TTC549 (cell line): ENCODE results near the gene DUSP22.
"Not testable (repeated sequence)": the region's sequence is repeated elsewhere in the genome, so short reads cannot be mapped to it uniquely, and the experiment has no call there.

ENCODE experiments used
- FAIRE-seq: peaks from 2 replicates; lab custom pipeline; 2012; peaks lifted over from hg19 to GRCh38; lab: Jason Lieb, UNC

DUSP22 gene

DNA sequence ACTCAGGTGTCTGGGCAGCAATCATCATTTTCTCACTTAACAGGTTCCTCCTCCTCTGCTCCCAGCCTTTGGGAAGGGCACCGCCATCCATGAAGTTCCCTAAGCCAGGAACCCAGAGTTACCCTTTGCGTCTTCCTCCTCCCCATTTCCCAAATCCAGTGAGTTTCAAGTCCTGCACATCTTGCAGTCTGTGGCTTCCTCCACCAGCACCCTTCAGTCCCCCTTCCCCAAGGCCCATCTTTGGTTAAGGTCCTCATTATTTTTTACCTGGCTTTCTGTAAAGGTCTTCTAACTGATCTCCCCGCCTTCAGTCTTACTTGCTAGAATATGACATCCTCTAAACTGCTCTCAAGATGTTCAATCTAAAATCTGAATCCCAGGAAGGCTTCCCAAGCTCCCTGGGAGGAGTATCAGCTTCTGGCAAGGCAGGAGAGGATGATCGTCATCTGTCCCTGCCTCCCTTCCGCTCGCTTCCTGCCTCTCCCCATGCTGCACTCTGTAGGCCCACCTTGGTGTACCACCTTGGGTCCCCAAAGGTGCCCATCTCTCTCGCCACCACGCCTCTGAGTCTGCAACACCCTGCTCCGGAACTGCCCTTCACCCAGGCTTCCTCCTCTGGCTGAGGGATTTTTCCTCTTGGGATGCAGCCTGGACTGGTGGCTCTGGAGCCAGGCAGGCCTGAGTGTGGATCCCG is 11.4 kb upstream of the DUSP22 start:
- FAIRE-seq, result no peak

DNA sequence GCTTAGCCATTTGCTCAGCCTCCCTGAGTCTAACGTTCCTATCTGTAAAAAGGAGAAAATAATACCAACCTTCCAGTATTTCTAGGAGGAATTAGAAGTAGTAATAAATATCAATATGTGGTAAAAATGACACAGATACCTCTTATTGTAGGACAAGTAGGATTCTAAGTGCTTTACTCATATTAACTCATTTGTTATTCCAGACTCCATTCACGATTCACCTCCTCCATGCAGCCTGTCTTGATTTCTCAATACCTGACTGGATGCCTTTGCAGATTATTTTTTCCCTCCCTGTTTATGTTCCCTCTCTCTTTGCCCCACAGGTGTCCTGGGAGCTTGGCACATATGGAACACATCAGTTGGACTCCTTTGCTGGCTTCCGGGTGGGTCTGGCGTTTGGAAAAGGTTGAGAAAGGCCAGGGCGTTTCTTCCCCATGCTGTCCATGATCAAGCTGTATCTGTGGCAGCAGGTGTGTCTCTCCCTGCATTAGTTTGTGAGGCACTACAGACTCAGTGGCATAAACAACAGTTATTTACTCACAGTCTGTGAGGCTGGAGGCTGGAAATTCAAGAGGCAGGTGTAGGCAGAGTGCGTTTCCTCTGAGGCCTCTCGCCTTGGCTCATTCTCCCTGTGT is 10.7 kb upstream of the DUSP22 start:
- no peak for FAIRE-seq

- no peak for FAIRE-seq
Observed at GRCh38 chr6:282177-282866, 10.0 kb upstream of the DUSP22 start.

DNA sequence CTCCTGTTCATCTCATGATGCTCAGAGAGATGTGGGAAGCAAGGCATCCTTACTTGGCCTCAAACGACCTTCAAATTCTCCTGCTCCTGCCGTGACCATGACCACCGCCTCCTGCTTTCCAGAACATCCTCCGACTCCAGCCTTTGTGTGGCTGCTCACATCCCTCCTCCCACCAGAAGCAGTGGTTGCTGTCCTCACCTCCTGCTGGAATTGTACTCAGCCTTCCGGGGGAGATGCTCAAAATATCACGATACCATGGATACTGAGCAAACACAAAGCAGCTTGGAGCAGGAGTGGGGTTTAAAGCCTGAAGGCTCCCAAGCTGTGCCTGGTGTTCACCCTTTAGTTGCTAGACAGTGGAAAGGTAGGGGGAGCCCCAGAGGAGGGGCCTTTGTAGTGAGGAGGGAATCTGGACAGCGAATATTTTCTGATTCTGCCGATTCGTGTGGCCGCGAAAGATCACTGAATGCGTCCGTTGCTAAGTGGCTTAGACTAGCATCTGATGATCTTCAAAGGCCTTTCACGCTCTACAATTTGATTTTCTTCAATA is 9.3 kb upstream of the DUSP22 start:
- FAIRE-seq, result no peak

- FAIRE-seq, result no peak
Observed at GRCh38 chr6:284486-284885, 7.8 kb upstream of the DUSP22 start.

DNA sequence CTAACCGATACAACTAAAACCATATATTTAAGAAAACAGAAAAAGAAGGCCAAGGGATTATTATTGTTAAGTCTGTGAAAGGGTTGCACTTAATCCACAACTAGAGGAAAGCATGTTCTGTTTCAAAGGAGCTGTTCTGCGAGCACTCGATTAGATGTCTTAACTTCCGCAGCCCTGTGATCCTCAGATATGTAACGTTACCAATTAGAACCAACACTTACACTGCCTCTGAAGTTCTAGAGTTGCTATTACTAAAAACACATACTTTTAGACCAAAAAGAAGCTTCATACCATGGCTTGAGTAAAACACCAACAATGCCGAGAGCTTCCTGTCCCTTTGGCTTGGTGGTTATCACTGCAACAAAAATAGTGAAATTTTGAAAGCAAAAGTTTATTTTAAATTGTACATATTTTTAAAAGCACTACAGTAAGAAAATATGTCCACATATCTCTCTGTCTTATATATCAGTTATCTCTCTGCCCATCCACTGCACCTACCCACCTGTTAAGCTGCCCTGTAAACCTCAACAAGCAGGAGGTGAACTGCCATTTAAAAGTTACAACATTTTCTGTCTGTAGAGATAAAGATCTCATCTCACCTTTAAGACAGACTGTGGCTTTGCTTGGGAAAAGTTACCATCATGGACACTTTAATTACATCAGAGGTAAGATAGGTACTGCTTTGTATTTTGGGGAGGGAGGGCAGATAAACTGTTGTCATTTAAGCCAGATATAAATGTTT is 7.1 kb upstream of the DUSP22 start:
- FAIRE-seq, result no peak

GRCh38 chr6:285902-286301 is 6.4 kb upstream of the DUSP22 start:
- FAIRE-seq, result not testable (repeated sequence)

DNA sequence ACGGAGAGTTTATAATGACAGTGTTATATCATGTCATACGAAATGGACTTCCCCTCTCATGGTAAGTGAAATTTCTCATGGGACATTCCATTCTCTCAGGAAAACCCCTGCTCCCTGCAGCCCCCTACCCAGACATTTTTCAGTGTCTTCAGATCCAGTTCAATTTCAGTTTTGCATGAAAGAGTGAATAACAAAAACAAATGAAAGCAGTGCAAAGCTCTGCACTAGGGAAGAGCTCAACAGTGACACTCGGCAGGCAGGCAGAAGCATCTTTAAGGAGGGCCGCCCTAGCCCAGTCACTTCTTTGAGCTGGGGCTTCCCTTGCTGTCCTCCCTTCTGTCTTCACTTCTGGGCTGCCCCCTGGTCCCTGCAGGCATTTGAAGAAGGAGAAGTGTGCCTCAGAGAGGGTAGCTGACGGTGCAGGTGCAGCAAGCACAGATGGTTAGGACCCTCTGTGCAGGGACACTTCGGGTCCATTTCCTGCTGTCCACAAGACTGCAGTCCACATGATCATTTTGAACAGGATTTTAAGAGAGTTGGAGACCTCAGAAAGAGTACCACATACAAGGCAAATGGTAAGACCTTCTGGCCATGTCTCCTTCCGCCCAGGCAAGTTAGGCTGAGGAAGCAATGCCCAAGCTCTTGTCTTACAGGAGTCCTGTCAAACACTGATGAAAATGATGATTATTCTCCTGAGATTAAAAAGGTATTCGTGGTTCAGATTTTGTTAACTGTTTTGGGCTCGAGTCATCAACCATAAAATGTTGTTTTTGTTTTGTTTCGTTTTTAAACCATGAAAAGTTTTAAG is 5.4 kb upstream of the DUSP22 start:
- no peak for FAIRE-seq

- no peak for FAIRE-seq
Observed at GRCh38 chr6:287489-287860, 4.8 kb upstream of the DUSP22 start.

DNA sequence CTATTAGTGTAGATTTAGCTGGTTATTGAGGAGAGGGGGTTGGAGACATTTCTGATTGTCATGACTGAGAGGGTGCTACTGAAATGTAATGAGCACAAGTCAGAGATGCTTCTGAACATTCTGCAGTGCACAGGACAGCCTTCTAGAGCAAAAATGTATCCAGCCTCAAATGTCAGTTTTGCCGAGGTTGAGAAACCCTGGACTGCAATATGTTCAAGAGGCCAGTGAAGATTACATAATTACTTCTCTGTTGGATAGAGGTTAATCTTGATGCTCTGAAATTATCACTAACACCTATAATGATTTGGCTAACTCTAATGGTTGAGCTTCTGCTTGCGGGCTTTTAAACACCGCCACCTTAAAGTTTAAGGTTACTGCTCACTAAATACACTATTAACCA is 3.4 kb upstream of the DUSP22 start:
- no peak for FAIRE-seq

GRCh38 chr6:290111-290922 is 2.0 kb upstream of the DUSP22 start:
- no peak for FAIRE-seq

DNA sequence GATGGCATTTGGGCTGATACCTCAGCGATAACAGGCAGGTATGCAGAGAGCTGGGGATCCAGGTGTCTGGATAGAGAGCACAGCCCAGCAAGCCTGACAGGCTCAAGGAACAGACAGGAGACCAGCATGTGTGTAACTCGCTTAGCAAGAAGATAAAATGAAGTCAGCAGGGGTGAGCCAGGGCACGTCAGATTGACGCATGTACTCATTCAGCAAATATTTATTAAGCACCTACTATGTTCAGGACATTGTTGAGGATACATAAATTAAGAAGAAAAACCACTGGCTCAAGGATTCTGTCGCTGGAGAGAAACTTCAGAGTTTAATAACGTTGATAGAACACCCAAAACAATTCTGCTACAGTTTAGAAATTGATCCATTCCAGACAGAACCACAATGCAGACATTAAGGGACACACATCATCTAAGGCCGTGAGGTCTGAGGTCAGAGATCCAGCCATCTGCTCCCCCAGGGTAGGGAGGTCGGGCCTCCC is 1.0 kb upstream of the DUSP22 start:
- FAIRE-seq, result no peak

- no peak for FAIRE-seq
Observed at GRCh38 chr6:292506-293192, 362 bp downstream of the DUSP22 start.

DNA sequence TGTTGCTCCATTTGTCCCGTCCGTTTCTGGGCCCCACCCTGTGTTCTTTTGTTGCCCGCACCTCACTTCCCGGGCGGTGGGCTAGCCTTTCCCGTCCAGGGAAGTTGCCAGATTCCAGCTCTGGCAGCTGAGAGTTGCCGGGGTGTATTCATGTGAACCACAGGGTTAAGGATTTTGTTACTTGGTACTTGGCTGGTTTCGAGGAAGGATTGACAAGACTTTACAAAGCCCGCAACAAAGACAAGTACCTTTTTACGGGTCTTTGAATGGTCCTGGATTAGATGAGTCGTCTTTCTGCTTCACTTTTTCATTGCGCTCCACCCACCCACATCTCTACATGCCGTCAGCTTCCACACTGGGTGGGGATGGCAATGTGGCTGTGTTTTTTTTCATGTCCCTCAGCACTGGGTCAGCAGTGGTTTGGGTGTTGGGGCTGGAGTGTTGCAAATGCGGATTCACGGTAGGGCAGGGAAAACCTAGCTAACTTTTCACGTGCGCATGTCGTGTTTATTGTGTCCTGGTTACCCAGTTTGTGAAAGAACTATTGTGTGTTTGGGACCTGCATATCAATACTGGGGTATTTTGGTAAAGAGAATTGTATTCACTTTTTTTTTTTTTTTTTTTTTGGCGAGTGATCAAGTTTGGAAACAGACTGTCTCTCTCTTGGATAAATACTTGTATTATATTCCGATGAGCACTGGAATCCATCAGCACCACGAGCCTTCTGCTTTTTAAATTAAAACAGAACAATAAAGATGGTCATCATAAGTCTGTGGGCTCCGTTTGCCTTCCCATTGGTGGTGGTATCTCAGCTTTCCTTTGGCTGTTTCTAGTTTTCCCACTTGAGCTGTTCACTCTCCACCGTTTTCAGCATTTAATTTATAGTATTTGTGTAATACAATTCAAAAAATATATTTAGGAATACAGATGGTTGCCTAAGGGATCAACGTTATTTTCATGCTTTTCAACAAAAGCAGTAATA is 1.2 kb downstream of the DUSP22 start:
- no peak for FAIRE-seq

DNA sequence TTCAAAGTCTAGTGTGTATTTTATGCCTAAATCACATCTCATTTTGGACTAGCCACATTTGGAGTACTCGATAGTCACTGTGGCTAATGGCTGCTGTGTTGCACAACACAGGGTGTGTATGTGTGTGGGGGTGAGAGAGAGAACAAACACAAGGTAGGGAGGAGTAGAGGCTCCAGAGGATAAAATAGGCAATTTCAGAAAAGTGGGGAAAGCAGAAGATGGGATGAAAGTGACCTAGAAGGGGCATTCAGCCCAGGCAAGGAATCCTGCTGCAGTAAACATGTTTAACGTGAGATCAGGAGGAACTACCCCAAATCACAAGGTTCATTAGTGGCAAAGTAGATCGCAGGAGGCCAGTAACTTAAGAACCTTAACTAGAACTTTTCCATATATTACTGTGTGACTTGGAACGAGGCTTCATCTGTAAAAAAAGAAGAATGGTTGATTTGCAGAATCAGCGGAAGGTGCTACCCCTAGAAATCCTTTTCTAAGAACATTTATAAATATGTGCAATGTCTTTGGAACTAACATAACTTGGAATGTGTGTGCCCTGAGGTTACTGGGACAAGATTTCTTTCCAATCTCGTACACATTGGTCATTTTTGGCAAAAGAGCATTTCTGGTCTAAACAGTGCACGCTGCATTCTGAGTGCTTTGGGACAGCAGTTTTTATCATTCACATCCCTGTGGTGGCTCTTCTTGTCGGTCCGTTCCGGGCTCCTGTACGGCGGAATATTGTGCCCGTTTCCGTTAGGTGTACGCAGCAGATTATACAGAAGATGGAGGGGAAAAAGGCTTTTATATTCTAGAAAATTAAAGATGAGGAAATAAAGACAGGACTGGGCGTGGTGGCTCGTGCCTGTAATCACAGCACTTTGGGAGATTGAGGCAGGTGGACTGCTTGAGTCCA is 2.6 kb downstream of the DUSP22 start:
- no peak for FAIRE-seq

DNA sequence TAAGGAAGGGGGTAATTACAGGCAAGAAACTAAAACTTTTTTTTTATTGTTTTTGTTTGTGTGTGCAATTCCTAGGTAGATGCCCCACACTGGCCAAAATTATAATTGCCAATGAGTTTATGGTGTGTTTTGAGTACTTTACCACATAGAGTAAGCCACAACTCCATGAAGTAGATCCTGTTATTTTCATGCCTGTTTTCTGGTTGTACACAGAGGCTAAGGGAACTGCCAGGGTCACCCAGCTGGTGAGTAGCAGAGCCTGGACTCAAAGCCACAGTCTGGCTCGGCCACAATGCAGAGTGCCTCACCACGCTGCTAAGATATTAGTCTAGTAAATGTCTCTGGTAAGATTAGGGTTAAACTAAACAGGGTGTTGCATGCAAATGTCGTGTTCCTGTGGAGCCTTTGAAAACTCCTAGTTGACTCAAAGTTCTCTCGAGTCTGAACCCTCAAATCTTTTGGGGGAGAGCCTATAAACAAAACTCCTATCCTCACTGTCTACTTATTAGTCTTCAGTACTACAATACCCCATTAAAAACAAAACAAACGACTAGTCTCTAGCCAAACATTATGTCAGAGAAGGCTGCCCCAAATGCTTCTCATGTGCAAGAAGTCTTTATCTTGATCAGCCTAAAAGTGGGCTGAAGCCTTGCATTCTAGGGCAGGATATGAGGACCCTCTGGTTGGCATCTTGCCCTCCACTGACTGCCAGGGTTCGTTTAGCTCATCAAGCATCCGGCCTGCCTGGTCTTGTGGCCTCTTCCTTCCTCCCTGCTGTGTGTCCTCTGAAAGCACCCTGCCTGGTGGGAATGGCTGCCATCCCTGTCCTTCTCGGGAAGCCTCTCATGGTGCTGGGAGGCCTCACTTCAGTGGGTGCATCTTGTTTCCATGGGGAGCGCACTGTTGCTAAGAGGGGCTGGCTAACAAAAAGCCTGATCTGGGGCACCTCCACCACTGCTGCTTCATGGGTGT is 4.2 kb downstream of the DUSP22 start:
- no peak for FAIRE-seq
